Measurements from ENCODE around the gene TTLL1. TPM values are rescaled to one million over a fixed set of nuclear protein-coding genes. Genes with fewer than 3 reads are reported as not detected.

The TTLL1 gene
- total and polyA plus RNA-seq, 2 donors (not counting 3 experiments of a cell fraction or from before 2014, with no cell fraction given) = 9.0 to 17.0 TPM

DNA sequence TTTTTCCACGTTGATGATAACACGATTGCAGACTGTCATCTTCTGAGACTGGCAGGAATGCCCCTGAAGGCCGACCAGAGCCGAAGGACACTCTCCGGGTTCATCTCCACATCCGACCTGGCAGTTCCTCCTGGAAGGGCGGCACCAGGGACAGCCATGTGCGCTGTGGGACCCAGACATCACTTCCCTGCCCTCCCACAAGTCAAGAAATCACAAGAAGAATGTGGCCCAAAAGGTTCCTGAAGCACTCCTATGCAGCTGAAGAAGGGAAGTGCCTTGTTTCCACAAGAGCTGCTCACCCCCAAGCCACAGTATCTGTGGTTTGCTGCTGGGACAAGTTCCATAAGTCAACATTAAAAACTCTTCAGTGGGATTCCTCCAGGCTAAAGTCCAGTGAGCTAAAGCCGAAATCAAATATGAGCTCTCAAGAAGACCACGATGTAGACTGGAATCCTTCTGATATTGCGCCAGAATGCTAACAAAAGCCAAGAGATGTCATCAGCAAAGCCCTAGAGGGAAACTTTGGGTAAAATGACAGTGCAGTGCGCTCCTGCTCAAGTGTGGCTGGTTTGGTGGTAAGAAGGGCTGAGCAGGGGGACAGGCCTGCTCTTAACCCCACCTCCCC is 95.4 kb downstream of the TTLL1 start:
- no TSS peak for BruUV-seq (replicated peaks)
- CTCF ChIA-PET = no interaction called here
- DNase-seq (ENCODE audit: low read depth, low spot score) (no peak), FAIRE-seq (no peak)
- Histone ChIP-seq H3K4me2 (ENCODE audit: insufficient read depth, low read length) (no peak overlapping the region), H3K9ac (replicated peaks; ENCODE audit: extremely low read depth, insufficient read depth, low read length) (no peak overlapping the region), H4K20me1 (replicated peaks; ENCODE audit: control insufficient read depth, extremely low read depth, insufficient read depth, low read length) (no peaks in the 10 kb centered on the region), H3K79me2 (ENCODE audit: control insufficient read depth, insufficient read depth, low read length) (peaks cover 60% of the 10 kb centered on the region), H3K4me1 (ENCODE audit: control insufficient read depth, extremely low read depth, insufficient read depth, low read length) (peaks cover 32% of the 10 kb centered on the region), H3K27me3 (ENCODE audit: control insufficient read depth in 2 of 2, insufficient read depth in 2 of 2, low read length in 2 of 2) (no peaks in the 10 kb centered on the region), H3K9me1 (replicated peaks; ENCODE audit: control insufficient read depth, extremely low read depth, insufficient read depth, low read length) (no peaks in the 10 kb centered on the region), H3K36me3 (ENCODE audit: control insufficient read depth in 2 of 2, extremely low read depth in 1 of 2, insufficient read depth in 2 of 2, low read length in 2 of 2) (no peaks in the 10 kb centered on the region), H3K4me3 (replicated peaks in 1 of 3; ENCODE audit: insufficient read depth in 1 of 3, low read depth in 1 of 3, low read length in 3 of 3) (no peak overlapping the region), H3K9me3 (replicated peaks; ENCODE audit: control insufficient read depth, insufficient read depth, low read length) (no peaks in the 10 kb centered on the region), H3K27ac (ENCODE audit: insufficient read depth, low read depth, low read length) (no peak overlapping the region), H2AFZ (ENCODE audit: low read depth, low read length) (no peak overlapping the region)
- POLR2A ChIA-PET = no interaction called here
- dilution Hi-C loops (cut with MboI; ENCODE audit: extremely low pct_ligation_motif_present, low sequenced_read_pairs) = no loop called here
- intact Hi-C loops (cut with micrococcal nuclease) = no loop called here
- TF ChIP-seq POLR2A (IDR thresholded peaks at IDR 0.05; ENCODE audit: low read depth, low read length) = no peak
- TF ChIP-seq JUN (IDR thresholded peaks at IDR 0.05; ENCODE audit: borderline replicate concordance, insufficient read depth, insufficient read length, low read depth) = no peak
- TF ChIP-seq EZH2 (IDR thresholded peaks at IDR 0.05; ENCODE audit: borderline replicate concordance, low read depth, low read length, severe bottlenecking) = no peak
- TF ChIP-seq FOS (IDR thresholded peaks at IDR 0.05; ENCODE audit: borderline replicate concordance, insufficient read depth, low read length) = no peak
- no peak for TF ChIP-seq POLR2AphosphoS5 (IDR thresholded peaks at IDR 0.05; ENCODE audit: insufficient read depth, low read depth, low read length)
- TF ChIP-seq, protein P1, sequence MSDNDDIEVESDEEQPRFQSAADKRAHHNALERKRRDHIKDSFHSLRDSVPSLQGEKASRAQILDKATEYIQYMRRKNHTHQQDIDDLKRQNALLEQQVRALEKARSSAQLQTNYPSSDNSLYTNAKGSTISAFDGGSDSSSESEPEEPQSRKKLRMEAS (IDR thresholded peaks at IDR 0.05; ENCODE audit: insufficient read depth, insufficient read length) = no peak
- no peak for TF ChIP-seq GATA2 (IDR thresholded peaks at IDR 0.05; ENCODE audit: insufficient read depth, insufficient read length, low read depth, low read length)
- TF ChIP-seq, protein P2, sequence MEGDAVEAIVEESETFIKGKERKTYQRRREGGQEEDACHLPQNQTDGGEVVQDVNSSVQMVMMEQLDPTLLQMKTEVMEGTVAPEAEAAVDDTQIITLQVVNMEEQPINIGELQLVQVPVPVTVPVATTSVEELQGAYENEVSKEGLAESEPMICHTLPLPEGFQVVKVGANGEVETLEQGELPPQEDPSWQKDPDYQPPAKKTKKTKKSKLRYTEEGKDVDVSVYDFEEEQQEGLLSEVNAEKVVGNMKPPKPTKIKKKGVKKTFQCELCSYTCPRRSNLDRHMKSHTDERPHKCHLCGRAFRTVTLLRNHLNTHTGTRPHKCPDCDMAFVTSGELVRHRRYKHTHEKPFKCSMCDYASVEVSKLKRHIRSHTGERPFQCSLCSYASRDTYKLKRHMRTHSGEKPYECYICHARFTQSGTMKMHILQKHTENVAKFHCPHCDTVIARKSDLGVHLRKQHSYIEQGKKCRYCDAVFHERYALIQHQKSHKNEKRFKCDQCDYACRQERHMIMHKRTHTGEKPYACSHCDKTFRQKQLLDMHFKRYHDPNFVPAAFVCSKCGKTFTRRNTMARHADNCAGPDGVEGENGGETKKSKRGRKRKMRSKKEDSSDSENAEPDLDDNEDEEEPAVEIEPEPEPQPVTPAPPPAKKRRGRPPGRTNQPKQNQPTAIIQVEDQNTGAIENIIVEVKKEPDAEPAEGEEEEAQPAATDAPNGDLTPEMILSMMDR (IDR thresholded peaks at IDR 0.05; ENCODE audit: extremely low read depth in 1 of 2, insufficient read depth in 1 of 2, low read depth in 1 of 2, low read length in 2 of 2) = no peak
- TF ChIP-seq MYC (IDR thresholded peaks at IDR 0.05; ENCODE audit: low read depth, low read length) = no peak
